HG02943 (cell line): ENCODE data around the gene POLRMT.

Source experiments
- ATAC-seq: cut with Tn5 transposase; IDR thresholded peaks from one replicate; pipeline ENCODE4 v1.9.1; 2021; ENCODE audit warnings: mild to moderate bottlenecking, low read depth, moderate library complexity; ENCODE audit not compliant: unreplicated experiment

POLRMT gene

GRCh38 chr19:570251-570686, 63.1 kb downstream of the POLRMT start:
- ATAC-seq = no peak

GRCh38 chr19:567296-567900, 65.9 kb downstream of the POLRMT start:
- ATAC-seq = no peak
